H9 (cell line): ENCODE measurements around the gene ASB10. TPM values are rescaled to one million over a fixed set of nuclear protein-coding genes. Genes with fewer than 3 reads are reported as not detected.

Experiments
- DNase-seq: peaks from one replicate; pipeline ENCODE4 v3.0.0-alpha.2; 2017
- H2AFZ ChIP-seq: one replicate; pipeline ENCODE4 v1.6.1; 2013; ENCODE audit warnings: mild to moderate bottlenecking, low read length, control low read depth, moderate library complexity
- H2AK5ac ChIP-seq: 2 replicates; pipeline ENCODE4 v1.6.1; 2013; ENCODE audit warnings: low read length, control low read depth, mixed read lengths; ENCODE audit not compliant: insufficient read length
- H2BK120ac ChIP-seq: one replicate; pipeline ENCODE4 v1.6.1; 2013; ENCODE audit warnings: low read depth, mild to moderate bottlenecking, low read length, control low read depth, inconsistent platforms; ENCODE audit not compliant: poor library complexity, severe bottlenecking
- H2BK12ac ChIP-seq: 2 replicates; pipeline ENCODE4 v1.6.1; 2013; ENCODE audit warnings: low read length, control low read depth, mixed read lengths, low read depth; ENCODE audit not compliant: insufficient read length
- H2BK15ac ChIP-seq: 2 replicates; pipeline ENCODE4 v1.6.1; 2013; ENCODE audit warnings: low read depth, low read length, control low read depth
- H2BK20ac ChIP-seq: one replicate; pipeline ENCODE4 v1.6.1; 2013; ENCODE audit warnings: low read depth, mild to moderate bottlenecking, low read length, control low read depth, inconsistent platforms; ENCODE audit not compliant: poor library complexity, severe bottlenecking
- H2BK5ac ChIP-seq: 2 replicates; pipeline ENCODE4 v1.6.1; 2013; ENCODE audit warnings: low read length, control low read depth, mixed read lengths; ENCODE audit not compliant: insufficient read length
- H3K14ac ChIP-seq: 2 replicates; pipeline ENCODE4 v1.6.1; 2013; ENCODE audit warnings: low read length, control low read depth; ENCODE audit not compliant: insufficient read depth
- H3K18ac ChIP-seq: 2 replicates; pipeline ENCODE4 v1.6.1; 2013; ENCODE audit warnings: low read depth, mild to moderate bottlenecking, mixed read lengths, low read length, control low read depth; ENCODE audit not compliant: insufficient read length
- H3K23ac ChIP-seq: 2 replicates; pipeline ENCODE4 v1.6.1; 2013; ENCODE audit warnings: low read length, control low read depth, mixed read lengths, low read depth; ENCODE audit not compliant: insufficient read length
- H3K23me2 ChIP-seq: 2 replicates; pipeline ENCODE4 v1.6.1; 2013; ENCODE audit warnings: low read depth, mild to moderate bottlenecking, mixed read lengths, low read length, control low read depth; ENCODE audit not compliant: insufficient read length, poor library complexity, severe bottlenecking
- H3K27ac ChIP-seq: 2 replicates; pipeline ENCODE4 v1.5.1; 2013; ENCODE audit warnings: low read length, control low read depth, mixed read lengths, low read depth; ENCODE audit not compliant: insufficient read length
- H3K27me3 ChIP-seq: 2 replicates; pipeline ENCODE4 v1.6.1; 2013; ENCODE audit warnings: low read length, control low read depth, inconsistent platforms; ENCODE audit not compliant: insufficient read depth
- H3K4ac ChIP-seq: 2 replicates; pipeline ENCODE4 v1.6.1; 2013; ENCODE audit warnings: low read depth, mild to moderate bottlenecking, control low read depth, inconsistent platforms, low read length, moderate library complexity
- H3K4me1 ChIP-seq: 2 replicates; pipeline ENCODE4 v1.6.1; 2013; ENCODE audit warnings: low read length, control low read depth, inconsistent platforms; ENCODE audit not compliant: insufficient read depth
- H3K4me2 ChIP-seq: 2 replicates; pipeline ENCODE4 v1.6.1; 2013; ENCODE audit warnings: low read length, control low read depth, mixed read lengths; ENCODE audit not compliant: insufficient read length, insufficient read depth
- H3K56ac ChIP-seq: 2 replicates; pipeline ENCODE4 v1.6.1; 2013; ENCODE audit warnings: low read depth, mild to moderate bottlenecking, mixed read lengths, low read length, control low read depth; ENCODE audit not compliant: insufficient read length
- H3K79me1 ChIP-seq: 2 replicates; pipeline ENCODE4 v1.6.1; 2013; ENCODE audit warnings: low read depth, mild to moderate bottlenecking, moderate library complexity, low read length, control low read depth, inconsistent platforms; ENCODE audit not compliant: insufficient read depth, poor library complexity, severe bottlenecking
- H3K79me2 ChIP-seq: 2 replicates; pipeline ENCODE4 v1.6.1; 2013; ENCODE audit warnings: low read length, control low read depth, inconsistent platforms; ENCODE audit not compliant: insufficient read depth
- H3K9ac ChIP-seq: 2 replicates; pipeline ENCODE4 v1.6.1; 2013; ENCODE audit warnings: low read length, control low read depth, mixed read lengths; ENCODE audit not compliant: insufficient read length; ENCODE audit errors: extremely low read depth
- H3K9me3 ChIP-seq: one replicate; pipeline ENCODE4 v1.6.1; 2013; ENCODE audit warnings: low read depth, low read length, inconsistent platforms; ENCODE audit not compliant: control insufficient read depth
- H3T11ph ChIP-seq: one replicate; pipeline ENCODE4 v1.6.1; 2013; ENCODE audit warnings: mild to moderate bottlenecking, low read length, control low read depth, inconsistent platforms
- H4K20me1 ChIP-seq: one replicate; pipeline ENCODE4 v1.6.1; 2013; ENCODE audit not compliant: control insufficient read depth, insufficient read length, insufficient read depth
- H4K5ac ChIP-seq: 2 replicates; pipeline ENCODE4 v1.6.1; 2013; ENCODE audit warnings: low read depth, mild to moderate bottlenecking, mixed read lengths, low read length, control low read depth; ENCODE audit not compliant: insufficient read length
- H4K8ac ChIP-seq: replicated peaks from 2 replicates; pipeline ENCODE4 v1.6.1; 2013; ENCODE audit warnings: low read length, control low read depth, mixed read lengths, low read depth; ENCODE audit not compliant: insufficient read length
- H4K91ac ChIP-seq: 2 replicates; pipeline ENCODE4 v1.6.1; 2013; ENCODE audit warnings: low read depth, mild to moderate bottlenecking, moderate library complexity, mixed read lengths, low read length, control low read depth; ENCODE audit not compliant: insufficient read length
- H3K27ac Mint-ChIP-seq, 3 experiments: 2 replicates in 2 of 3; 3 replicates in 1 of 3; pipeline ENCODE4 v1.8.0; 2020 to 2021; ENCODE audit warnings: mixed read lengths in 3 of 3, mild to moderate bottlenecking in 1 of 3, moderate library complexity in 1 of 3
- H3K27me3 Mint-ChIP-seq: 2 replicates; pipeline ENCODE4 v1.8.0; 2021; ENCODE audit warnings: low read depth, mild to moderate bottlenecking, moderate library complexity, mixed read lengths
- H3K36me3 Mint-ChIP-seq, 3 experiments: 2 replicates in 2 of 3; 3 replicates in 1 of 3; pipeline ENCODE4 v1.8.0; 2020 to 2021; ENCODE audit warnings: low read depth in 3 of 3, mixed read lengths in 3 of 3; ENCODE audit not compliant: insufficient read depth in 1 of 3
- H3K4me1 Mint-ChIP-seq, 2 experiments: 2 replicates each; pipeline ENCODE4 v1.8.0; 2020; ENCODE audit warnings: mixed read lengths in 2 of 2
- H3K4me3 Mint-ChIP-seq, 2 experiments: 2 replicates in 1 of 2; 3 replicates in 1 of 2; pipeline ENCODE4 v1.8.0; 2020 to 2021; ENCODE audit warnings: mild to moderate bottlenecking in 2 of 2, mixed read lengths in 2 of 2, moderate library complexity in 1 of 2
- H3K9me3 Mint-ChIP-seq, 2 experiments: 2 replicates in 1 of 2; 3 replicates in 1 of 2; pipeline ENCODE4 v1.8.0; 2020; ENCODE audit warnings: mild to moderate bottlenecking in 2 of 2, mixed read lengths in 2 of 2, moderate library complexity in 1 of 2
- WGBS: extraction: QIAGEN DNeasy Blood & Tissue Kit; methylation state at CpG from one replicate; pipeline ENCODE4 v1.1.7; 2013; ENCODE audit warnings: missing lambda C conversion rate, low lambda C conversion rate, mixed read lengths; ENCODE audit not compliant: insufficient read length; ENCODE audit errors: extremely low coverage; 5-methylcytosine and 5-hydroxymethylcytosine counted together
- total RNA-seq: library from RNA; stranded (reverse); gene quantifications from 2 replicates; pipeline ENCODE4 v1.2.1, GENCODE V29; 2021
- TF ChIP-seq, protein P1 (sequence below): fragments of 200-600 bp; sonication (generic); conservative IDR thresholded peaks from 3 replicates; pipeline ENCODE4 v1.8.0; 2021; ENCODE audit warnings: antibody characterized with exemption, mild to moderate bottlenecking

Gene ASB10
- total RNA-seq, 1 experiment from 2014 or later, result not detected

DNA sequence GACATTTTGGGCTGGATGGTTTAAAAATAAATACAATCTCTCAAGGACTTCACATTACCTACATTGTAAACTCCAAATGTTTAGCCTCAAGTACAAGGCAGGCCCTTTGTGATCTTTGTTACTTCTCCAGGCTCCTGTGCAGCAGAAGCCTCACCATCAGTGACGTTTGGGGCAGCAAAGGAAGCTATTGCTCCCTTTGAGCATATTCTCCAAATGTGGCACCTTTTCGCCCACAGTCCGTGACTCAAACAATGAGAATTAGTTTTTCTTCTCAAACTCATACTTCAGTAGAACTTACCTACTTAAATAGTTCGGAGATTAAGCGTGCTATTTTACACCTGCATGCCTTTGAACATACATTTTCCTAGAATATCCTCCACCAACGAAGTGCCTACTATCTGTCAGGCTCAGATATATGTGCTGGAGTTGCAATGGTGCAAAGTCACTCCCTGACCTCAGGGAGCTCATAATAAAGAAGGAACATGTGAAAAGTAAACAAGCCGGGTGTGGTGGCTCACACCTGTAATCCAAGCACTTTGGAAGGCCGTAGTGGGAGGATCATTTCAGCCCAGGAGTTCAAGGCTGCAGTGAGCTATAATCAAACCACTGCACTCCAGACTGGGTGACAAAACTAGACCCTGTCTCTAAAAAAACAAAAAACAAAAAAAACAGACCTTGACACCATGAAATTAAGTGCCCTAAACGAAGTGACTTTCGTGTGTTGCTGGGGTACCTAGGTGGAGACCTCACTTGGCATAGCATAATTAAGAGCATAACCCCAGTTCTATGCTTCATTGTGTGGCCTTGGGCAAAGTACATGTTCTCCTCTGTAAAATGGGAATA lies 41.2 kb upstream of the ASB10 start:
- H3K4ac ChIP-seq, result no peak overlapping the region
- Mint-ChIP-seq H3K9me3 (no peaks in the 10 kb centered on the region), H3K27ac (peak overlapping the region; percentile 98 to 99 (median 98)), H3K27me3 (no peaks in the 10 kb centered on the region; the same call in 1 of the 2 replicates), H3K4me1 (peaks cover 34 to 38% of the 10 kb centered on the region in 2 experiments), H3K36me3 (peaks cover 18 to 31% (median 24%) of the 10 kb centered on the region in 3 experiments; a peak in 6 of 7 replicates), H3K4me3 (peak overlapping the region; percentile 97 to 98)
- H2BK20ac ChIP-seq, result no peak overlapping the region
- H2BK120ac ChIP-seq, result no peak overlapping the region
- H3K4me1 ChIP-seq, result no peaks in the 10 kb centered on the region; the same call in 1 of the 2 replicates
- H2AFZ ChIP-seq, result no peak overlapping the region
- no peak overlapping the region for H2AK5ac ChIP-seq
- H2BK5ac ChIP-seq, result no peak overlapping the region
- no peak overlapping the region for H3K56ac ChIP-seq
- H4K8ac ChIP-seq, result no peak overlapping the region
- no peak overlapping the region for H3K23ac ChIP-seq
- no peaks in the 10 kb centered on the region for H3K9me3 ChIP-seq
- no peak overlapping the region for H3T11ph ChIP-seq
- H3K79me1 ChIP-seq, result no peaks in the 10 kb centered on the region
- no peaks in the 10 kb centered on the region for H3K27me3 ChIP-seq
- no peak overlapping the region for H3K18ac ChIP-seq
- H4K91ac ChIP-seq, result no peak overlapping the region
- no CpG with 5 or more reads among the region's 10 CpGs for WGBS
- no peak overlapping the region for H3K14ac ChIP-seq
- peaks cover 3% of the 10 kb centered on the region; the same call in 1 of the 2 replicates for H3K79me2 ChIP-seq
- peak overlapping the region; percentile 77 for H3K4me2 ChIP-seq
- TF ChIP-seq, protein P1, sequence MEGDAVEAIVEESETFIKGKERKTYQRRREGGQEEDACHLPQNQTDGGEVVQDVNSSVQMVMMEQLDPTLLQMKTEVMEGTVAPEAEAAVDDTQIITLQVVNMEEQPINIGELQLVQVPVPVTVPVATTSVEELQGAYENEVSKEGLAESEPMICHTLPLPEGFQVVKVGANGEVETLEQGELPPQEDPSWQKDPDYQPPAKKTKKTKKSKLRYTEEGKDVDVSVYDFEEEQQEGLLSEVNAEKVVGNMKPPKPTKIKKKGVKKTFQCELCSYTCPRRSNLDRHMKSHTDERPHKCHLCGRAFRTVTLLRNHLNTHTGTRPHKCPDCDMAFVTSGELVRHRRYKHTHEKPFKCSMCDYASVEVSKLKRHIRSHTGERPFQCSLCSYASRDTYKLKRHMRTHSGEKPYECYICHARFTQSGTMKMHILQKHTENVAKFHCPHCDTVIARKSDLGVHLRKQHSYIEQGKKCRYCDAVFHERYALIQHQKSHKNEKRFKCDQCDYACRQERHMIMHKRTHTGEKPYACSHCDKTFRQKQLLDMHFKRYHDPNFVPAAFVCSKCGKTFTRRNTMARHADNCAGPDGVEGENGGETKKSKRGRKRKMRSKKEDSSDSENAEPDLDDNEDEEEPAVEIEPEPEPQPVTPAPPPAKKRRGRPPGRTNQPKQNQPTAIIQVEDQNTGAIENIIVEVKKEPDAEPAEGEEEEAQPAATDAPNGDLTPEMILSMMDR, result no peak
- peak overlapping the region; percentile 78 for H3K9ac ChIP-seq
- no peak overlapping the region for H4K5ac ChIP-seq
- H3K27ac ChIP-seq, result peak overlapping the region; percentile 40
- peaks cover 14% of the 10 kb centered on the region for H3K23me2 ChIP-seq
- DNase-seq, result no peak
- H2BK12ac ChIP-seq, result no peak overlapping the region
- no peak overlapping the region for H2BK15ac ChIP-seq
- no peaks in the 10 kb centered on the region for H4K20me1 ChIP-seq
